ENCODE results near the gene DPH7. TPM values are rescaled to one million over a fixed set of nuclear protein-coding genes. Genes with fewer than 3 reads are reported as not detected.

The DPH7 gene
- total RNA-seq, 6 experiments from 2014 or later: 18.2 to 20.7 (median 20.1) TPM

GRCh38 chr9:137545123-137545522, 33.6 kb downstream of the DPH7 start:
- Mint-ChIP-seq H3K9me3 (no peaks in the 10 kb centered on the region), H3K27ac (no peak overlapping the region), H3K4me1 (ENCODE audit: low read depth) (peaks cover 10% of the 10 kb centered on the region), H3K36me3 (ENCODE audit: low read depth) (no peaks in the 10 kb centered on the region), H3K27me3 (ENCODE audit: insufficient read depth) (no peaks in the 10 kb centered on the region; the same call in none of the 2 replicates), H3K4me3 (no peak overlapping the region)
- no peak for DNase-seq
- TF ChIP-seq CTCF (IDR thresholded peaks at IDR 0.05): no peak

DNA sequence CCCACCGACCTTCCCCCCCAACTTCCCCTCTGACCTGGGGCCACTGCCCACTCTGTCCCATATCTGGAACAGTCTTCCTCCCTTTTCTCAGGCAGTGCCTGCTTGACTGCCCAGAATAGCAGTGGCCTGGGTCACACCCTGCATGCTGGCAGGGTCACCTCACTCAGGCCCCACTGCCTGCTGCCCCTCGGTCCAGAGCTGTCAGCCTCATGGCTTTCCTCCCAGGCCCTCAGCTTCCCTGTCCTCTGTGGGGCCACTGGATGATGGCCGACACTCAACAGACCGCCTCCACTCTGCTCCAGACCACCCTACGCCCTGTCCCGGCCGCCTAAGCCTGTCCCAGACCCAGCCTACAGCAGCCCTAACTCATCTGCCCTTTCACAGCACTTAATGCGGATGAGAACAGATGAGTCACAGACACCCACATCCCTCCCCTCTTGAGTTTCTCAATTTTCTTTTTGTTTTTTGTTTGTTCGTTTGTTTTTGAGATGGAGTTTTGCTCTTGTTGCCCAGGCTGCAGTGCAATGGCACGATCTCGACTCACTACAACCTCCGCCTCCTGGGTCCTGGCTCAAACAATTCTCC, 34.5 kb downstream of the DPH7 start:
- TF ChIP-seq CTCF (IDR thresholded peaks at IDR 0.05): no peak
- DNase-seq: no peak
- Mint-ChIP-seq H3K27me3 (ENCODE audit: insufficient read depth) (no peaks in the 10 kb centered on the region; the same call in none of the 2 replicates), H3K4me3 (no peak overlapping the region), H3K9me3 (no peaks in the 10 kb centered on the region), H3K4me1 (ENCODE audit: low read depth) (peaks cover 7% of the 10 kb centered on the region; the same call in 1 of the 2 replicates), H3K36me3 (ENCODE audit: low read depth) (no peaks in the 10 kb centered on the region), H3K27ac (no peak overlapping the region)

GRCh38 chr9:137543237-137543963, 35.3 kb downstream of the DPH7 start:
- DNase-seq: no peak
- Mint-ChIP-seq H3K9me3 (no peaks in the 10 kb centered on the region), H3K27ac (no peak overlapping the region), H3K36me3 (ENCODE audit: low read depth) (no peaks in the 10 kb centered on the region), H3K27me3 (ENCODE audit: insufficient read depth) (no peaks in the 10 kb centered on the region; the same call in none of the 2 replicates), H3K4me1 (ENCODE audit: low read depth) (peaks cover 7% of the 10 kb centered on the region; the same call in 1 of the 2 replicates), H3K4me3 (no peak overlapping the region)
- TF ChIP-seq CTCF (IDR thresholded peaks at IDR 0.05): no peak

GRCh38 chr9:137542486-137542885, 36.2 kb downstream of the DPH7 start:
- no peak overlapping the region for H3K27ac Mint-ChIP-seq
- H3K27me3 Mint-ChIP-seq (ENCODE audit: insufficient read depth): no peaks in the 10 kb centered on the region; the same call in none of the 2 replicates
- H3K9me3 Mint-ChIP-seq: no peaks in the 10 kb centered on the region
- no peaks in the 10 kb centered on the region for H3K36me3 Mint-ChIP-seq (ENCODE audit: low read depth)
- no peak for TF ChIP-seq CTCF (IDR thresholded peaks at IDR 0.05)
- no peak for DNase-seq
- H3K4me1 Mint-ChIP-seq (ENCODE audit: low read depth): peaks cover 7% of the 10 kb centered on the region; the same call in 1 of the 2 replicates
- no peak overlapping the region for H3K4me3 Mint-ChIP-seq

DNA sequence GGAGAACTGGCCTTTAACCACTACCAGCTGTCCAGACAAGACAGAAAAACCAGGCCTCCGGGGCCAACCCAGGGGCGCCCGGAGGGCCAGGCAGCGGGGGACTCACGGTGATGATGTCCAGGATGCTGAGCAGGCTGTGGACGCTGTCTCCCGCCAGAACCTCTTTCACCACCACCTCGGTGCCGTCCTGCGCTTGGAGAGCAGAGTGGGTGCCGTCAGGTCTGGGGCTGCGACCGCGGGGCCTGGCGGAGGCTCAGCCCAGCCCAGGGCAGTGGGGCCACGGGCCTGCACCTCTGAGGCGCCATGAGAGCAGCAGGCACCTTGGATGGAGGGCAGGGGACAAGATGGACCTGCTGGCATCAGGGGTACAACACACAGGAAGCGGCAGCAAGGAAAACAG, 38.2 kb downstream of the DPH7 start:
- peaks cover 7% of the 10 kb centered on the region; the same call in 1 of the 2 replicates for H3K4me1 Mint-ChIP-seq (ENCODE audit: low read depth)
- H3K4me3 Mint-ChIP-seq: no peak overlapping the region
- no peak for DNase-seq
- H3K27ac Mint-ChIP-seq: no peak overlapping the region
- no peaks in the 10 kb centered on the region for H3K9me3 Mint-ChIP-seq
- peaks cover 1% of the 10 kb centered on the region for H3K27me3 Mint-ChIP-seq (ENCODE audit: insufficient read depth)
- H3K36me3 Mint-ChIP-seq (ENCODE audit: low read depth): peaks cover 5% of the 10 kb centered on the region; the same call in 1 of the 2 replicates
- TF ChIP-seq CTCF (IDR thresholded peaks at IDR 0.05): no peak

Data from HFFc6 (cell line).